H1 (cell line): ENCODE data around the gene NT5E. TPM values are rescaled to one million over a fixed set of nuclear protein-coding genes. Genes with fewer than 3 reads are reported as not detected.

Source experiments
- RNF2 ChIP-seq: fragments of 200-900, 300-1000 bp; sonication (generic); IDR thresholded peaks from 2 replicates; pipeline ENCODE4 v1.7.1; 2016; ENCODE audit warnings: borderline replicate concordance, low read depth, mild to moderate bottlenecking, antibody characterized with exemption, low read length; ENCODE audit not compliant: poor library complexity, severe bottlenecking; ENCODE audit errors: missing control alignments
- polyA plus RNA-seq, 7 experiments: library from polyadenylated mRNA; depleted of rRNA in 3 of 7; stranded (reverse) in 5 of 7; unstranded in 2 of 7; fragments of >200 nt in 5 of 7; fragments of 200-250 nt in 2 of 7; gene quantifications; 1 replicate in 5 of 7; 2 replicates in 1 of 7; 4 replicates in 1 of 7; pipeline versions ENCODE4 v1.2.1 to v1.2.3, GENCODE V29; 2011 to 2013; ENCODE audit warnings: missing spikeins in 2 of 7, mixed read lengths in 2 of 7
- total RNA-seq: library from RNA; stranded (reverse); fragmentation: NEBNext Ultra II Directional; extraction: Animal tissue kit (Norgen Biotek cat#: 25700); gene quantifications from 2 replicates; pipeline ENCODE4 v1.2.1, GENCODE V29; 2021

The NT5E gene
- total and polyA plus RNA-seq, 2 of the 8 experiments (the other 6 are each of a cell fraction or from before 2014, with no cell fraction given) = 0.74 to 1.5 TPM

DNA sequence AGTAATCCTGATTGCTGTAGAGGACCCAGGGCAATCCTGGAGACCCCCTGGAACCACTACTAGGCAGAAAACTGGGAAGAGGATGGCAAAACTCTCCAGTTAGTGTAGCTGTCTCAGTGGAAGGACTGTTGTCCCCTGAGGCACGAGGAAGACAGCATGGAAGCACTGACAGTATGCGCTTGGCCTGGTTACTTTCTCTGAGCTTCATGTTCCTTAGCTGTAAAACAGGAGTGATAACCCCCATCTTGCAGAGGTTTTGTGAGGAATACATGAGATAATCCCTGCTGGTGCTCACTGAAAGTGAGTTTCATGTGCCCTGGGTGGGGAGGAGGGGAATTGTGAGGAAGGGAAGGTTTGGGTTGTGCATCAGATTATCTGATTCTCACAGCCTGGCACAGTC is 3.2 kb downstream of the NT5E start (continued):
- no peak for TF ChIP-seq RNF2
